ENCODE data around the gene DEPDC1B.

DNA sequence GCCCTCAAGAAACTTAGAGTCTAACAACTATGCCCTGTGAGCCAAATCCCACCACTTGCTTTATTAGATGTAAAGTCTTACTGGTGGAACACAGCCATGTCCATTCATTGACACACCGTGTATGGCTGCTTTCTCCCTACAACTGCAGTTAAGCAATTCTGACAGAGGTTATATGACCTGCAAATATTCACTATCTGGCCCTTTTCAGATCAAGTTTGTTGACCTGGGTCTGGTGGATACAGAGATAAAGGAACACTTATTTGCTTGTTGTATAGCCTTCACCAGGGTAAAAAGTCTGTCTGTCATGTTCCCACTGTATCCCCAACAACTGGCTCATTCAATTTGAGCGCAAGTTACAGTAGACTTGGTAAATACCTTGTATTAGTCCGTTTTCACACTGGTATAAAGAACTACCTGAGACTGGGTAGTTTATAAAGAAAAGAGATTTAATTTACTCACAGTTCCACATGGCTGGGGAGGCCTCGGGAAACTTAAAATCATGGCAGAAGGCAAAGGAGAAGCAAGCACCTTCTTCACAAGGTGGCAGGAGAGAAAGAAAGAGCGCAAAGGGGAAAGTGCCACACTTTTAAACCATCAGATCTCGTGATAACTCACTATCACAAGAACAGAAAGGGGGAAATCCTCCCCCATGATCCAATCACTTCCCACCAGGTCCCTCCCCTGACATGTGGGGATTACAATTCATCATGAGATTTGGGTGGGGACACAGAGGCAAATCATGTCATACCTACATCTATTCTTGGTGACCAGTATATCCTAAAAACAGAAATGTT, 27.9 kb downstream of the DEPDC1B start:
- TF ChIP-seq CTCF (conservative IDR thresholded peaks at IDR 0.05) = no peak
- no peak for TF ChIP-seq EZH2 (IDR thresholded peaks at IDR 0.05; ENCODE audit: low read depth)
